CD4-positive, CD25-positive, alpha-beta regulatory T cell (primary cell): ENCODE results near the gene OSBP2. TPM values are rescaled to one million over a fixed set of nuclear protein-coding genes. Genes with fewer than 3 reads are reported as not detected.
"Not testable (repeated sequence)": the region's sequence is repeated elsewhere in the genome, so short reads cannot be mapped to it uniquely, and the experiment has no call there.

Experiments
- ATAC-seq, 2 donors: fragments of 150-1000 bp; cut with Tn5 transposase; one replicate each; pipeline ENCODE4 v1.10.0; 2021; ENCODE audit warnings: low read depth in 2 of 2, moderate number of reproducible peaks in 2 of 2, moderate library complexity in 1 of 2
- DNase-seq, 3 donors: peaks; one replicate each; pipeline versions ENCODE4 v3.0.0 to v3.0.0-alpha.2; 2012 to 2022; ENCODE audit warnings: mixed read lengths in 1 of 3
- H3K27ac ChIP-seq: one replicate; pipeline ENCODE4 v1.7.0; 2013; ENCODE audit warnings: mild to moderate bottlenecking, low read length; ENCODE audit not compliant: insufficient read depth, poor library complexity, severe bottlenecking
- H3K27me3 ChIP-seq: one replicate; pipeline ENCODE4 v1.7.0; 2013; ENCODE audit warnings: low read length; ENCODE audit not compliant: control insufficient read depth, insufficient read depth
- H3K36me3 ChIP-seq: one replicate; pipeline ENCODE4 v1.7.0; 2013; ENCODE audit warnings: mild to moderate bottlenecking, low read length, moderate library complexity; ENCODE audit not compliant: control insufficient read depth, insufficient read depth
- H3K4me1 ChIP-seq: 2 replicates; pipeline ENCODE4 v1.7.0; 2013; ENCODE audit warnings: mild to moderate bottlenecking, low read length; ENCODE audit not compliant: insufficient read depth, control insufficient read depth, poor library complexity, severe bottlenecking
- H3K4me3 ChIP-seq: one replicate; pipeline ENCODE4 v1.7.0; 2013; ENCODE audit warnings: low read depth, mild to moderate bottlenecking, low read length, moderate library complexity
- H3K9me3 ChIP-seq, 2 experiments: 1 replicate in 1 of 2; 2 replicates in 1 of 2; pipeline ENCODE4 v1.7.0; 2013; ENCODE audit warnings: low read length in 2 of 2, mild to moderate bottlenecking in 1 of 2, moderate library complexity in 1 of 2; ENCODE audit not compliant: control insufficient read depth in 2 of 2
- H3K27ac Mint-ChIP-seq, 3 donors: one replicate each; pipeline ENCODE4 v1.8.0; 2020 to 2022; ENCODE audit warnings: mild to moderate bottlenecking in 3 of 3, mixed read lengths in 3 of 3, moderate library complexity in 2 of 3
- H3K27me3 Mint-ChIP-seq: one replicate; pipeline ENCODE4 v1.8.0; 2022; ENCODE audit warnings: mild to moderate bottlenecking, mixed read lengths
- H3K36me3 Mint-ChIP-seq: one replicate; pipeline ENCODE4 v1.8.0; 2020; ENCODE audit warnings: mixed read lengths
- H3K4me1 Mint-ChIP-seq, 4 donors: one replicate each; pipeline ENCODE4 v1.8.0; 2020 to 2022; ENCODE audit warnings: mixed read lengths in 4 of 4, mild to moderate bottlenecking in 1 of 4
- H3K4me3 Mint-ChIP-seq, 4 donors: one replicate each; pipeline ENCODE4 v1.8.0; 2020 to 2022; ENCODE audit warnings: mild to moderate bottlenecking in 4 of 4, mixed read lengths in 4 of 4, moderate library complexity in 3 of 4
- H3K9me3 Mint-ChIP-seq, 7 donors: one replicate each; pipeline ENCODE4 v1.8.0; 2020 to 2022; ENCODE audit warnings: mixed read lengths in 7 of 7, mild to moderate bottlenecking in 3 of 7, moderate library complexity in 2 of 7
- polyA plus RNA-seq, 4 donors: library from polyadenylated mRNA; unstranded; fragments of 300-500 nt; fragmentation: Illumina TruSeq; gene quantifications; one replicate each; pipeline ENCODE4 v1.2.3, GENCODE V29; 2021
- total RNA-seq: library from RNA; stranded (reverse); gene quantifications from one replicate; pipeline ENCODE4 v1.2.3, GENCODE V29; 2022

OSBP2 gene
- total and polyA plus RNA-seq, 5 donors from 2014 or later: 0.86 to 9.9 (median 1.7) TPM

- H3K36me3 ChIP-seq: peaks cover 14% of the 10 kb centered on the region
- H3K27me3 ChIP-seq: no peaks in the 10 kb centered on the region
- DNase-seq (peak; percentile 91 to 92 (median 91)), ATAC-seq (peak; percentile 91 to 94)
- Mint-ChIP-seq H3K27ac (peak within 1 kb of the TSS; percentile 87 to 97 (median 91)), H3K27me3 (no peaks in the 10 kb centered on the region), H3K36me3 (peaks cover 18% of the 10 kb centered on the region), H3K9me3 (no peaks in the 10 kb centered on the region), H3K4me3 (peak within 1 kb of the TSS; percentile 90 to 100 (median 96)), H3K4me1 (peaks cover 9 to 48% (median 28%) of the 10 kb centered on the region in 4 donors)
- H3K9me3 ChIP-seq: no peaks in the 10 kb centered on the region
- peaks cover 23% of the 10 kb centered on the region for H3K4me1 ChIP-seq
- peak within 1 kb of the TSS; percentile 49 for H3K27ac ChIP-seq
- H3K4me3 ChIP-seq: peak within 1 kb of the TSS; percentile 89
These were observed 26.9 kb upstream of the OSBP2 start, which contains the start of gene DUSP18 for GRCh38 chr22:30667494-30668385. Gene DUSP18, minus strand, starts transcription at chr22:30667875. Its CDS starts 3,872 bp downstream, at chr22:30664003.

GRCh38 chr22:30668386-30668710 is 26.3 kb upstream of the OSBP2 start:
- peak overlapping the region; percentile 87 to 97 (median 91) for H3K27ac Mint-ChIP-seq
- Histone ChIP-seq H3K27me3 (no peaks in the 10 kb centered on the region), H3K4me3 (peak overlapping the region; percentile 57), H3K36me3 (peaks cover 7% of the 10 kb centered on the region), H3K4me1 (peaks cover 23% of the 10 kb centered on the region), H3K9me3 (no peaks in the 10 kb centered on the region), H3K27ac (no peak overlapping the region)
- no peaks in the 10 kb centered on the region for H3K9me3 Mint-ChIP-seq
- ATAC-seq: no peak
- peak overlapping the region; percentile 90 to 100 (median 96) for H3K4me3 Mint-ChIP-seq
- DNase-seq: no peak
- no peaks in the 10 kb centered on the region for H3K27me3 Mint-ChIP-seq
- peaks cover 12% of the 10 kb centered on the region for H3K36me3 Mint-ChIP-seq
- peaks cover 6 to 47% (median 25%) of the 10 kb centered on the region in 4 donors for H3K4me1 Mint-ChIP-seq

- H3K27ac Mint-ChIP-seq: no peak overlapping the region
These were observed 23.6 kb upstream of the OSBP2 start for GRCh38 chr22:30671071-30671470.

GRCh38 chr22:30673136-30673535 is 21.5 kb upstream of the OSBP2 start:
- no peaks in the 10 kb centered on the region for H3K27me3 ChIP-seq
- H3K4me3 ChIP-seq: no peak overlapping the region
- no peaks in the 10 kb centered on the region for H3K36me3 ChIP-seq
- ATAC-seq (no peak), DNase-seq (no peak)
- no peak overlapping the region for H3K4me3 Mint-ChIP-seq
- no peak overlapping the region for H3K27ac ChIP-seq
- no peaks in the 10 kb centered on the region for H3K9me3 ChIP-seq
- H3K9me3 Mint-ChIP-seq: no peaks in the 10 kb centered on the region
- no peaks in the 10 kb centered on the region for H3K36me3 Mint-ChIP-seq
- peaks cover 3% of the 10 kb centered on the region for H3K4me1 ChIP-seq
- H3K27me3 Mint-ChIP-seq: no peaks in the 10 kb centered on the region
- H3K27ac Mint-ChIP-seq: no peak overlapping the region
- H3K4me1 Mint-ChIP-seq: peaks cover 0 to 6% (median 2%) of the 10 kb centered on the region in 4 donors

More at GRCh38 chr22:30671071-30671470, 23.6 kb upstream of the OSBP2 start:
- no peaks in the 10 kb centered on the region for H3K36me3 Mint-ChIP-seq
- H3K4me1 ChIP-seq: peaks cover 20% of the 10 kb centered on the region
- H3K9me3 Mint-ChIP-seq: no peaks in the 10 kb centered on the region
- H3K27me3 Mint-ChIP-seq: no peaks in the 10 kb centered on the region
- peaks cover 6 to 21% (median 12%) of the 10 kb centered on the region in 4 donors for H3K4me1 Mint-ChIP-seq
- H3K27ac ChIP-seq: no peak overlapping the region
- no peaks in the 10 kb centered on the region for H3K27me3 ChIP-seq
- H3K4me3 ChIP-seq: no peak overlapping the region
- no peak for DNase-seq
- H3K36me3 ChIP-seq: no peaks in the 10 kb centered on the region
- H3K9me3 ChIP-seq: no peaks in the 10 kb centered on the region
- no peak for ATAC-seq
- peak overlapping the region in 1 of 4 donors; percentile 55 for H3K4me3 Mint-ChIP-seq

- H3K9me3 ChIP-seq: no peaks in the 10 kb centered on the region
- no peaks in the 10 kb centered on the region for H3K27me3 ChIP-seq
- no peaks in the 10 kb centered on the region for H3K36me3 ChIP-seq
- no peak overlapping the region for H3K4me3 Mint-ChIP-seq
- no peaks in the 10 kb centered on the region for H3K9me3 Mint-ChIP-seq
- H3K4me1 ChIP-seq: no peaks in the 10 kb centered on the region
- ATAC-seq: no peak
- no peak for DNase-seq
- H3K36me3 Mint-ChIP-seq: no peaks in the 10 kb centered on the region
- no peak overlapping the region for H3K4me3 ChIP-seq
- H3K4me1 Mint-ChIP-seq: no peaks in the 10 kb centered on the region
- H3K27me3 Mint-ChIP-seq: peaks cover 5% of the 10 kb centered on the region
- H3K27ac ChIP-seq: no peak overlapping the region
- H3K27ac Mint-ChIP-seq: no peak overlapping the region
These were observed 20.2 kb upstream of the OSBP2 start for GRCh38 chr22:30674482-30674881.

GRCh38 chr22:30675436-30675835 is 19.2 kb upstream of the OSBP2 start:
- H3K4me1 ChIP-seq: no peaks in the 10 kb centered on the region
- Mint-ChIP-seq H3K36me3 (no peaks in the 10 kb centered on the region), H3K9me3 (no peaks in the 10 kb centered on the region), H3K4me3 (peak overlapping the region in 1 of 4 donors; percentile 54), H3K27ac (no peak overlapping the region), H3K4me1 (no peaks in the 10 kb centered on the region), H3K27me3 (peaks cover 5% of the 10 kb centered on the region)
- H3K27ac ChIP-seq: no peak overlapping the region
- no peaks in the 10 kb centered on the region for H3K9me3 ChIP-seq
- DNase-seq (no peak), ATAC-seq (no peak)
- H3K4me3 ChIP-seq: no peak overlapping the region
- H3K27me3 ChIP-seq: no peaks in the 10 kb centered on the region
- H3K36me3 ChIP-seq: no peaks in the 10 kb centered on the region

- H3K27me3 Mint-ChIP-seq, H3K4me3 ChIP-seq, H3K36me3 Mint-ChIP-seq, DNase-seq, ATAC-seq, H3K27ac Mint-ChIP-seq, H3K9me3 ChIP-seq, H3K27me3 ChIP-seq, H3K36me3 ChIP-seq, H3K4me3 Mint-ChIP-seq, H3K4me1 ChIP-seq, H3K27ac ChIP-seq, H3K9me3 Mint-ChIP-seq, H3K4me1 Mint-ChIP-seq: not testable (repeated sequence)
These were observed 18.1 kb upstream of the OSBP2 start for GRCh38 chr22:30676565-30676964.
